Trophoblast cell (in vitro differentiated cells and primary cell): ENCODE measurements around the gene CDS1.
"Not testable (repeated sequence)": the region's sequence is repeated elsewhere in the genome, so short reads cannot be mapped to it uniquely, and the experiment has no call there.

ENCODE experiments used
- DNase-seq, 2 donors: peaks; one replicate each; pipeline ENCODE4 v3.0.0-alpha.2; 2016
- H2AFZ ChIP-seq: 2 replicates; pipeline ENCODE4 v1.6.1; 2013; ENCODE audit warnings: low read length, moderate library complexity, mild to moderate bottlenecking; ENCODE audit not compliant: insufficient read depth, poor library complexity
- H2AK5ac ChIP-seq: 2 replicates; pipeline ENCODE4 v1.6.1; 2013; ENCODE audit warnings: mild to moderate bottlenecking, low read length
- H2BK120ac ChIP-seq: 2 replicates; pipeline ENCODE4 v1.6.1; 2013; ENCODE audit warnings: low read length, mild to moderate bottlenecking, moderate library complexity; ENCODE audit not compliant: insufficient read depth, poor library complexity
- H2BK12ac ChIP-seq: 2 replicates; pipeline ENCODE4 v1.6.1; 2013; ENCODE audit warnings: mild to moderate bottlenecking, low read length, moderate library complexity
- H2BK5ac ChIP-seq: 2 replicates; pipeline ENCODE4 v1.6.1; 2013; ENCODE audit warnings: low read length, low read depth, moderate library complexity, mild to moderate bottlenecking; ENCODE audit not compliant: poor library complexity
- H3K14ac ChIP-seq: 2 replicates; pipeline ENCODE4 v1.6.1; 2013; ENCODE audit warnings: mild to moderate bottlenecking, low read length
- H3K18ac ChIP-seq: 2 replicates; pipeline ENCODE4 v1.6.1; 2013; ENCODE audit warnings: mild to moderate bottlenecking, low read length
- H3K23ac ChIP-seq: 2 replicates; pipeline ENCODE4 v1.6.1; 2013; ENCODE audit warnings: low read length
- H3K27ac ChIP-seq: 2 replicates; pipeline ENCODE4 v1.5.1; 2013; ENCODE audit warnings: low read depth, mild to moderate bottlenecking, inconsistent platforms, low read length, moderate library complexity
- H3K27me3 ChIP-seq: 2 replicates; pipeline ENCODE4 v1.6.1; 2013; ENCODE audit warnings: inconsistent platforms, mild to moderate bottlenecking, low read length, moderate library complexity; ENCODE audit not compliant: insufficient read depth
- H3K36me3 ChIP-seq, 2 experiments: 1 replicate in 1 of 2; 2 replicates in 1 of 2; pipeline ENCODE4 v1.6.1; 2013; ENCODE audit warnings: low read length in 2 of 2, mild to moderate bottlenecking in 2 of 2, moderate library complexity in 1 of 2; ENCODE audit not compliant: insufficient read depth in 2 of 2, control insufficient read depth in 1 of 2
- H3K4ac ChIP-seq: 2 replicates; pipeline ENCODE4 v1.6.1; 2013; ENCODE audit warnings: low read depth, mild to moderate bottlenecking, low read length, moderate library complexity
- H3K4me1 ChIP-seq, 2 experiments: 1 replicate in 1 of 2; 2 replicates in 1 of 2; pipeline ENCODE4 v1.6.1; 2013; ENCODE audit warnings: low read length in 2 of 2, mild to moderate bottlenecking in 2 of 2, moderate library complexity in 1 of 2; ENCODE audit not compliant: insufficient read depth in 2 of 2, control insufficient read depth in 1 of 2
- H3K4me2 ChIP-seq: 2 replicates; pipeline ENCODE4 v1.6.1; 2013; ENCODE audit warnings: inconsistent platforms, mild to moderate bottlenecking, low read length, moderate library complexity
- H3K4me3 ChIP-seq: 2 replicates; pipeline ENCODE4 v1.5.1; 2013; ENCODE audit warnings: mild to moderate bottlenecking, low read depth, low read length, inconsistent platforms
- H3K79me1 ChIP-seq: one replicate; pipeline ENCODE4 v1.6.1; 2013; ENCODE audit warnings: low read length
- H3K79me2 ChIP-seq: 2 replicates; pipeline ENCODE4 v1.6.1; 2013; ENCODE audit warnings: low read length, mild to moderate bottlenecking; ENCODE audit not compliant: control insufficient read depth, insufficient read depth, poor library complexity
- H3K9ac ChIP-seq: 2 replicates; pipeline ENCODE4 v1.6.1; 2013; ENCODE audit warnings: mild to moderate bottlenecking, low read length
- H3K9me3 ChIP-seq: 2 replicates; pipeline ENCODE4 v1.6.1; 2013; ENCODE audit warnings: low read depth, mild to moderate bottlenecking, control low read depth, inconsistent platforms, low read length; ENCODE audit not compliant: insufficient read depth
- H4K12ac ChIP-seq: 2 replicates; pipeline ENCODE4 v1.6.1; 2013; ENCODE audit warnings: low read depth, mild to moderate bottlenecking, low read length, moderate library complexity
- H4K8ac ChIP-seq: 2 replicates; pipeline ENCODE4 v1.6.1; 2013; ENCODE audit warnings: low read depth, mild to moderate bottlenecking, low read length, moderate library complexity
- H4K91ac ChIP-seq: one replicate; pipeline ENCODE4 v1.6.1; 2013; ENCODE audit warnings: low read depth, mild to moderate bottlenecking, low read length, moderate library complexity
- WGBS: extraction: QIAGEN DNeasy Blood & Tissue Kit; methylation state at CpG from one replicate; pipeline ENCODE4 v1.1.7; 2013; ENCODE audit warnings: missing lambda C conversion rate; ENCODE audit not compliant: insufficient read length, insufficient coverage; ENCODE audit errors: extremely low coverage; 5-methylcytosine and 5-hydroxymethylcytosine counted together

The CDS1 gene

DNA sequence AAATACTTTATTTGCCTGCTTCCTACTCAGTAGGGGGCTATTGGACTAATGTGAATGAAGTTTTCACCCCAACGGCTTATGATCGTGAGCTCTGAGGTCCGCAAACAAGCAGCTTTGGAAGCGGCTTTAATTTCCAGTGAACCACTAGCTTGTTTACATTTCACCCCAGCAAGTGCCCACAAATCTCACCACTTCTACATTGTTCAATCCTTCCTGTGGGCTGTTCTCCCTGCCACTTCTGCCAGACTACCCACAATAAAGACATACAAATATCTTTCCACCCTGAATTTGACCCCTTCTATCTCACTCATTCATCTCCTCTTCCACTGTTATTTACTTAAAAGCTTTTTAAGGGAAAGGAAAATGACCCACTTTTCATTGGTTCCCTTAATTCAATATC lies 98.0 kb downstream of the CDS1 start:
- peaks cover 1% of the 10 kb centered on the region for H3K79me1 ChIP-seq
- peaks cover 25 to 26% of the 10 kb centered on the region in 2 experiments for H3K36me3 ChIP-seq

DNA sequence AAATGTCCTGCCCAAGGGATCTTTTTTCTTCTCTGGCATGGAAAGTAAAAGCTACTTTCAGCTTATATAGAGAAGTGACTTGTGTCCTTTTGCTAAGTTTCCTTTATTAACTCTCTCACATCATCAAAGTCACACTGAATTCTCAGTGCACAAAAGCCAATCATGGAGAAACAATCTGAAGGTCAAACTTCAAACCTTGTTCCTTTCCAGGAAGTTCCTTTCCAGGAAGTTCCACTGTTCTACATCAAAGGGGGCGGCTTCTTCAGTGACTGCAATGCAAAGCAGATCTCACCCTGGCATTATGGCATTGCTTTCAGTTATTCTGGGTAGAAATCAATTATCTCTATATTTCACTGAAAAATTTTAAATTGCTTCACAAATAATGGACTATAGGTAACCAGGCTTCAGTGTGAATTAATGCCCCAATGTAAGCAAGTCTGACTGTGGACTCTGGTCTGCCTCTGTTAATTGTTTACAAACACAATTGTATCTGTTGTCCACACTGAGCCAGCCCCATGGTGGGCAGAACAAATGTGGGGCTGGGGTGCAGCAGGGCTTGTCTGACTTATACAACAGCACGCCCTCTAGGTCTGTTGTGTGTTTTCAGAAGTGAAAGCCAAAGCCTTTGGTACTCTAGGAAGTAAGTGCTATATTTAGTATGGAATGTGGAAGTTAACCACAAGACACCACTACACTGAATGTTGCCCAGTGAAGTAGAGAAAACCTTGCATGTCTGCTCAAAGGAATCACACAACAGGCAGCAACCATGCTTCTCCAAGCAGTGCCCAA lies 98.8 kb downstream of the CDS1 start:
- no peak overlapping the region for H3K23ac ChIP-seq
- no peak overlapping the region for H3K18ac ChIP-seq
- H4K91ac ChIP-seq = no peak overlapping the region
- H3K36me3 ChIP-seq = peaks cover 25 to 29% of the 10 kb centered on the region in 2 experiments
- no peak overlapping the region for H2BK120ac ChIP-seq
- H2BK5ac ChIP-seq = no peak overlapping the region
- H3K79me1 ChIP-seq = peaks cover 1% of the 10 kb centered on the region
- no peak overlapping the region for H4K8ac ChIP-seq
- H3K14ac ChIP-seq = no peak overlapping the region
- peak overlapping the region; percentile 28 for H3K27ac ChIP-seq
- no peak overlapping the region for H3K4me3 ChIP-seq
- H3K9ac ChIP-seq = no peak overlapping the region
- no peak overlapping the region for H2AFZ ChIP-seq
- no peak overlapping the region for H2BK12ac ChIP-seq
- H3K4me1 ChIP-seq = peaks cover 4 to 11% of the 10 kb centered on the region in 2 experiments
- no peaks in the 10 kb centered on the region for H3K27me3 ChIP-seq
- no peaks in the 10 kb centered on the region for H3K9me3 ChIP-seq
- no CpG with 5 or more reads among the region's 2 CpGs for WGBS
- H3K4ac ChIP-seq = no peak overlapping the region
- no peak overlapping the region for H2AK5ac ChIP-seq
- H3K79me2 ChIP-seq = no peaks in the 10 kb centered on the region
- peak in 1 of 2 donors; percentile 19 for DNase-seq
- no peak overlapping the region for H4K12ac ChIP-seq
- peak overlapping the region; percentile 2 for H3K4me2 ChIP-seq

More for the DNA sequence above, 98.0 kb downstream of the CDS1 start:
- H3K4me1 ChIP-seq = peaks cover 4 to 11% of the 10 kb centered on the region in 2 experiments
- WGBS = no CpG with 5 or more reads among the region's 4 CpGs
- no peak overlapping the region for H4K8ac ChIP-seq
- no peak overlapping the region for H2BK5ac ChIP-seq
- H3K9ac ChIP-seq = no peak overlapping the region
- H2AFZ ChIP-seq = no peak overlapping the region
- no peak for DNase-seq
- no peak overlapping the region for H2BK120ac ChIP-seq
- no peak overlapping the region for H2AK5ac ChIP-seq
- H3K4me2 ChIP-seq = no peak overlapping the region
- no peak overlapping the region for H3K27ac ChIP-seq
- H3K18ac ChIP-seq = no peak overlapping the region
- no peak overlapping the region for H3K4ac ChIP-seq
- no peak overlapping the region for H3K14ac ChIP-seq
- H3K4me3 ChIP-seq = no peak overlapping the region
- no peaks in the 10 kb centered on the region for H3K9me3 ChIP-seq
- no peaks in the 10 kb centered on the region for H3K27me3 ChIP-seq
- no peak overlapping the region for H2BK12ac ChIP-seq
- H3K23ac ChIP-seq = no peak overlapping the region
- H3K79me2 ChIP-seq = no peaks in the 10 kb centered on the region
- no peak overlapping the region for H4K91ac ChIP-seq
- no peak overlapping the region for H4K12ac ChIP-seq

DNA sequence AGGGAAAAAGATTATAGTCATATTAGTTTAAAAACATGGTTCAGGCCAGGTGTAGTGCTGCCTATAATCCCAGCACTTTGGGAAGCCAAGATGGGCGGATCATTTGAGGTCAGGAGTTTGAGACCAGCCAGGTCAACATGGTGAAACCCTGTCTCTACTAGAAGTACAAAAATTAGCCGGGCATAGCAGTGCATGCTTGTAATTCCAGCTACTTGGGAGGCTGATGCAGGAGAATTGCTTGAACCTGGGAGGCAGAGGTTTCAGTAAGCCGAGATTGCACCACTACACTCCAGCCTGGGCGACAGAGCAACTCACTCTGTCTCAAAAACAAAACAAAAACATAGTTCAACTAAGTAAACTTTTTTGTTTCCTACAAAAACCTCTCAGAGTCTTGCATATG lies 99.7 kb downstream of the CDS1 start:
- H2AFZ ChIP-seq, H3K18ac ChIP-seq, H3K27me3 ChIP-seq, H3K27ac ChIP-seq, H3K4me2 ChIP-seq, H3K4ac ChIP-seq, H4K91ac ChIP-seq, H2BK120ac ChIP-seq, H3K23ac ChIP-seq, H2BK12ac ChIP-seq, H3K14ac ChIP-seq, H2BK5ac ChIP-seq, H3K9ac ChIP-seq, H3K4me3 ChIP-seq, H3K79me1 ChIP-seq, H3K9me3 ChIP-seq, H2AK5ac ChIP-seq, H3K79me2 ChIP-seq, H4K8ac ChIP-seq, H4K12ac ChIP-seq: not testable (repeated sequence)
- DNase-seq = peak; percentile 34 to 59
- peaks cover 21 to 26% of the 10 kb centered on the region in 2 experiments for H3K36me3 ChIP-seq
- H3K4me1 ChIP-seq = peaks cover 4 to 11% of the 10 kb centered on the region in 2 experiments
- no CpG with 5 or more reads among the region's 4 CpGs for WGBS

DNA sequence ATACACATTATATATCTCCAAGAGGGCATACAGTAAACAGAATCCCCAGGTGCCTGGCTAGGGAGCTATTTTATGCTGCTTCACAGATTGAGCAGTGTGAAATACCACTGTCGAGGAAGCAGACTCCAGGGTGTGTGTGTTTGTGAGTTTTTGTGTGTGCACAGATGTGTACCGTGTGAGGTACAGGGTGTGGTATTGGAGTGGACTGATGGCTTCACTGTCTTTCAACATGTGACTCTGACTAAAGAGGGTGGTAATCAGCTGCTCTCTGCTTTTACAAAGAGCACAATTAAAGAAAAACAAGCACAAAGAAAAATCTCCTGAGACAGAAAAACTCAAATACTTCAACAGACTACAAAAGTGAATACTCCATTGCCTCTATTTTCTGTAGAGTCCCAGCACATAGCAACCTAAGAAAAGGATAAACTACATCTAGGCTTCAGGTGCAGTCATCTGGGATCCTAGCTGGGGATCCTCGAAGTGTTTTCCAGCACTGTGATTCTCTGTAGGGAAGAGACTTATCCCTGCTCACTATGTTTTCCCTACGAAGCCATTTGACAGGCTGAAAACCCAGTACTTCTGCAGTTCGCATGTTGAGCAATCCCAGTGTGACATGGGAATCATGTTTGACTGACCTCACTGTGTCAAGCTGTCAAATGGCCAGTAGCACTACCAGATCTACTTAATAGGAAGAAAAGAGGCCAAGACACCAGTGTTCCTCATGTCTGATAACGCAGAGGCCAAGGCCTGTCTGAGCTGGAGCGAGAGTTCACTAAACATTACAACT lies 100.3 kb downstream of the CDS1 start:
- Histone ChIP-seq H3K14ac (no peak overlapping the region), H3K79me1 (peaks cover 1% of the 10 kb centered on the region), H3K4me3 (no peak overlapping the region), H2AK5ac (no peak overlapping the region), H3K9ac (no peak overlapping the region), H3K18ac (no peak overlapping the region), H3K4ac (no peak overlapping the region), H3K36me3 (peaks cover 22 to 28% of the 10 kb centered on the region in 2 experiments), H4K8ac (no peak overlapping the region), H3K23ac (no peak overlapping the region), H2AFZ (no peak overlapping the region), H3K79me2 (no peaks in the 10 kb centered on the region), H2BK5ac (no peak overlapping the region), H3K4me2 (no peak overlapping the region), H2BK12ac (no peak overlapping the region), H4K91ac (no peak overlapping the region), H3K27ac (no peak overlapping the region), H3K4me1 (peaks cover 1 to 11% of the 10 kb centered on the region in 2 experiments), H4K12ac (no peak overlapping the region), H2BK120ac (no peak overlapping the region), H3K9me3 (no peaks in the 10 kb centered on the region), H3K27me3 (no peaks in the 10 kb centered on the region)
- peak in 1 of 2 donors; percentile 33 for DNase-seq
- WGBS = no CpG with 5 or more reads among the region's 7 CpGs
